A673 (cell line): Measurements from ENCODE around the gene FAM228A. TPM values are rescaled to one million over a fixed set of nuclear protein-coding genes. Genes with fewer than 3 reads are reported as not detected.

ENCODE experiments used
- BruUV-seq: library from RNA; stranded (reverse); fragments of 400-500 nt; replicated peaks from 2 replicates; lab custom pipeline; 2021; lab: Mats Ljungman, UMichigan
- CTCF ChIA-PET: fragments of 300-600 bp; sonication (Branson Sonifier 250); formaldehyde crosslinking; loops from one replicate; lab custom pipeline; 2022; ENCODE audit warnings: antibody characterized with exemption; lab: Charles Lee
- POLR2A ChIA-PET: fragments of 300-600 bp; sonication (Branson Sonifier 250); formaldehyde crosslinking; loops from one replicate; lab custom pipeline; 2022; ENCODE audit warnings: antibody characterized with exemption; ENCODE audit not compliant: low non-redundant PET; lab: Charles Lee
- DNase-seq: peaks from one replicate; pipeline ENCODE4 v3.0.0-alpha.2; 2015; ENCODE audit warnings: low spot score
- H3K27ac ChIP-seq: fragments of 200-600 bp; sonication (generic); 2 replicates; pipeline ENCODE4 v1.5.1; 2016; ENCODE audit warnings: mixed run types, low read depth, mild to moderate bottlenecking, mixed read lengths, antibody characterized with exemption, low read length; ENCODE audit not compliant: poor library complexity, severe bottlenecking
- H3K27me3 ChIP-seq: fragments of 200-600 bp; sonication (generic); replicated peaks from 2 replicates; pipeline ENCODE4 v1.6.1; 2017; ENCODE audit warnings: mixed run types, low read depth, mild to moderate bottlenecking, mixed read lengths, antibody characterized with exemption, low read length; ENCODE audit not compliant: insufficient read depth, poor library complexity
- H3K36me3 ChIP-seq: fragments of 200-600 bp; sonication (generic); 2 replicates; pipeline ENCODE4 v1.6.1; 2016; ENCODE audit warnings: mixed run types, mild to moderate bottlenecking, mixed read lengths, antibody characterized with exemption, low read length; ENCODE audit not compliant: insufficient read depth, poor library complexity, severe bottlenecking
- H3K4me1 ChIP-seq: fragments of 200-600 bp; sonication (generic); 2 replicates; pipeline ENCODE4 v1.6.1; 2017; ENCODE audit warnings: mixed run types, mild to moderate bottlenecking, mixed read lengths, antibody characterized with exemption, low read length; ENCODE audit not compliant: insufficient read depth, poor library complexity, severe bottlenecking
- H3K4me3 ChIP-seq: fragments of 200-600 bp; sonication (generic); 2 replicates; pipeline ENCODE4 v1.5.1; 2016; ENCODE audit warnings: low read depth, mixed run types, mild to moderate bottlenecking, mixed read lengths, low read length; ENCODE audit not compliant: poor library complexity, severe bottlenecking
- H3K9me3 ChIP-seq: fragments of 200-600 bp; sonication (generic); 2 replicates; pipeline ENCODE4 v1.6.1; 2016; ENCODE audit warnings: mixed run types, low read depth, mild to moderate bottlenecking, mixed read lengths, antibody characterized with exemption, low read length; ENCODE audit not compliant: poor library complexity, severe bottlenecking
- EZH2 ChIP-seq: fragments of 200-600 bp; sonication (generic); IDR thresholded peaks from 2 replicates; pipeline ENCODE4 v1.6.1; 2017; ENCODE audit warnings: borderline replicate concordance, low read depth, mild to moderate bottlenecking, mixed read lengths, antibody characterized with exemption, low read length; ENCODE audit not compliant: poor library complexity, severe bottlenecking
- intact Hi-C: fragments of 100-400 bp; cut with micrococcal nuclease; formaldehyde crosslinking; loops from one replicate; pipeline ENCODE4 v1.10.0; 2022; ENCODE audit not compliant: unreplicated experiment
- total RNA-seq: library from RNA; stranded (reverse); gene quantifications from 2 replicates; pipeline ENCODE4 v1.2.3, GENCODE V29; 2021
- TF ChIP-seq, protein P1 (sequence below): fragments of 300-800, 200-600 bp; sonication (generic); conservative IDR thresholded peaks from 2 replicates; pipeline ENCODE4 v1.5.1; 2017; ENCODE audit warnings: low read depth, mild to moderate bottlenecking, antibody characterized with exemption, low read length, moderate library complexity, mixed read lengths

Gene FAM228A
- total RNA-seq, 1 experiment from 2014 or later, result not detected

DNA sequence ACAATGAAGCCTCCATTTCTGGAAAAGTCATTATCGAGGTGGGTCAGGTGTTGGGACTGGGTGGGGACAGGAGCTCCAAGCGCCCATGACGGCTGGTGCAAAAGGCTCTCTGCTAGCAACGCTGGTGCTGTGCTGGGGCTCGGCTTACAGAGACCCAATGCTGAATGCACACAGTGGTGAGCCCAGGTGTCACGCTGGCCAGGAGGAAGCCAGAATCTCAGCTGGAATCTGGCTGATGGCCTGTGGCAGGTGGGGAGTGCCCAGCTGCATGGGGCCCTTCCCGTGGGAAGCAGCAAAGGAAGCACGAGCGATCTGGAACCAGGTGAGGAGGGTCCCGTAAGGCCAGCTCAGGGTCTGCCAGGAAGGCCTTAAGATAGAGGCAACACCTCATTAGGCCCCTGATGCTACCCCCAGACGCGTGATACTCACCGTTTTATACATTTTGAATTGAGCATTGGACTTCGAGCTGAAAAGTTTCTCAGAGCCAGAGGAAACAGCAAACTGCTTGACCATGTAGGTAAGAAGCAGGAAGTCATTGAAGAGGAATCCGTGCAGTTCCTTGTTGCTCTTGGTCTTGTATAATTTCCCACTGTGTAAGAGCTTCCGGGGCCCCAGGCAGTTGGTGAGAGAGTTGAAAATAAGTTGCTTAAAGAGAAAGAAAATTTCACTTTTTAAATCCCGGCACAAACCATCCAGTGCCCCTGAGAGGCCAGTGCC is 34.7 kb downstream of the FAM228A start:
- no peak overlapping the region for H3K27ac ChIP-seq
- TF ChIP-seq, protein P1, sequence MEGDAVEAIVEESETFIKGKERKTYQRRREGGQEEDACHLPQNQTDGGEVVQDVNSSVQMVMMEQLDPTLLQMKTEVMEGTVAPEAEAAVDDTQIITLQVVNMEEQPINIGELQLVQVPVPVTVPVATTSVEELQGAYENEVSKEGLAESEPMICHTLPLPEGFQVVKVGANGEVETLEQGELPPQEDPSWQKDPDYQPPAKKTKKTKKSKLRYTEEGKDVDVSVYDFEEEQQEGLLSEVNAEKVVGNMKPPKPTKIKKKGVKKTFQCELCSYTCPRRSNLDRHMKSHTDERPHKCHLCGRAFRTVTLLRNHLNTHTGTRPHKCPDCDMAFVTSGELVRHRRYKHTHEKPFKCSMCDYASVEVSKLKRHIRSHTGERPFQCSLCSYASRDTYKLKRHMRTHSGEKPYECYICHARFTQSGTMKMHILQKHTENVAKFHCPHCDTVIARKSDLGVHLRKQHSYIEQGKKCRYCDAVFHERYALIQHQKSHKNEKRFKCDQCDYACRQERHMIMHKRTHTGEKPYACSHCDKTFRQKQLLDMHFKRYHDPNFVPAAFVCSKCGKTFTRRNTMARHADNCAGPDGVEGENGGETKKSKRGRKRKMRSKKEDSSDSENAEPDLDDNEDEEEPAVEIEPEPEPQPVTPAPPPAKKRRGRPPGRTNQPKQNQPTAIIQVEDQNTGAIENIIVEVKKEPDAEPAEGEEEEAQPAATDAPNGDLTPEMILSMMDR, result no peak
- TF ChIP-seq EZH2, result no peak
- H3K27me3 ChIP-seq, result no peaks in the 10 kb centered on the region
- no peak overlapping the region for H3K4me3 ChIP-seq
- intact Hi-C loops, result no loop called here
- H3K36me3 ChIP-seq, result no peaks in the 10 kb centered on the region
- BruUV-seq, result no TSS peak
- no peaks in the 10 kb centered on the region for H3K9me3 ChIP-seq
- DNase-seq, result no peak
- ChIA-PET POLR2A (interaction anchor here (0.6 kb wide), 1 partner anchor 71 kb away, joined by 3 read pairs; no protein-coding TSS in a partner anchor), CTCF (no interaction called here)
- H3K4me1 ChIP-seq, result no peaks in the 10 kb centered on the region

- no TSS peak for BruUV-seq
- Histone ChIP-seq H3K27me3 (no peaks in the 10 kb centered on the region), H3K9me3 (no peaks in the 10 kb centered on the region), H3K4me1 (no peaks in the 10 kb centered on the region), H3K36me3 (no peaks in the 10 kb centered on the region), H3K4me3 (no peak overlapping the region), H3K27ac (no peak overlapping the region)
- intact Hi-C loops, result no loop called here
- no peak for DNase-seq
- CTCF ChIA-PET, result no interaction called here
- TF ChIP-seq, protein P1, result no peak
- no peak for TF ChIP-seq EZH2
- POLR2A ChIA-PET, result interaction anchor here (0.6 kb wide), 1 partner anchor 72 kb away, joined by 3 read pairs; no protein-coding TSS in a partner anchor
Observed at GRCh38 chr2:24210106-24210455, 35.2 kb downstream of the FAM228A start.

DNA sequence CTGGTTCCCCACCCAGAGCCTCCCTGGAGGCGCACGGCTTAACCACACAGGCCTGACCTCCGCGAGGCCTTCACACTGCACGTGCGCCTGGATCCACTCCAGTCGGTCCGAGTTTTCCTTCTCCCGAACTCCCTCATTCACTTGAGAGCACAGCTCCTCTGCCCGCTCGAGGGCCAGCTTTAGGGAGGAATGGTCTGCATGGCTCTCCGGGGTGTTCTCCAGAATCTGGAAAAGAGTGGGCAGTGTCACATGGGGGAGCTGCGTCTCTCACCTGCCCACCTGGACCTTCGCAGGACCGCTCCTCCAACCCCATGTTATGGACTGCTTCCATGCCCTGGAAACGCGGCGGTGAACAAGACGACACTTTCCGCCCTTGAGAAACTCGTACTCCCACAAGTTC is 35.9 kb downstream of the FAM228A start:
- BruUV-seq, result no TSS peak
- no peaks in the 10 kb centered on the region for H3K27me3 ChIP-seq
- intact Hi-C loops, result no loop called here

More for the DNA sequence above, 35.9 kb downstream of the FAM228A start:
- no peak overlapping the region for H3K27ac ChIP-seq
- no peak for DNase-seq
- POLR2A ChIA-PET, result no interaction called here
- TF ChIP-seq, protein P1, result no peak
- TF ChIP-seq EZH2, result no peak
- H3K4me1 ChIP-seq, result no peaks in the 10 kb centered on the region
- no peaks in the 10 kb centered on the region for H3K9me3 ChIP-seq
- H3K36me3 ChIP-seq, result no peaks in the 10 kb centered on the region
- CTCF ChIA-PET, result no interaction called here
- H3K4me3 ChIP-seq, result no peak overlapping the region
